Non-pigmented ciliary epithelial cell (primary cell): ENCODE data around the gene FTMT.
"Not testable (repeated sequence)": the region's sequence is repeated elsewhere in the genome, so short reads cannot be mapped to it uniquely, and the experiment has no call there.

Experiments
- DNase-seq: peaks from one replicate; pipeline ENCODE4 v3.0.0-alpha.2; 2010; ENCODE audit warnings: low read depth

The FTMT gene

DNA sequence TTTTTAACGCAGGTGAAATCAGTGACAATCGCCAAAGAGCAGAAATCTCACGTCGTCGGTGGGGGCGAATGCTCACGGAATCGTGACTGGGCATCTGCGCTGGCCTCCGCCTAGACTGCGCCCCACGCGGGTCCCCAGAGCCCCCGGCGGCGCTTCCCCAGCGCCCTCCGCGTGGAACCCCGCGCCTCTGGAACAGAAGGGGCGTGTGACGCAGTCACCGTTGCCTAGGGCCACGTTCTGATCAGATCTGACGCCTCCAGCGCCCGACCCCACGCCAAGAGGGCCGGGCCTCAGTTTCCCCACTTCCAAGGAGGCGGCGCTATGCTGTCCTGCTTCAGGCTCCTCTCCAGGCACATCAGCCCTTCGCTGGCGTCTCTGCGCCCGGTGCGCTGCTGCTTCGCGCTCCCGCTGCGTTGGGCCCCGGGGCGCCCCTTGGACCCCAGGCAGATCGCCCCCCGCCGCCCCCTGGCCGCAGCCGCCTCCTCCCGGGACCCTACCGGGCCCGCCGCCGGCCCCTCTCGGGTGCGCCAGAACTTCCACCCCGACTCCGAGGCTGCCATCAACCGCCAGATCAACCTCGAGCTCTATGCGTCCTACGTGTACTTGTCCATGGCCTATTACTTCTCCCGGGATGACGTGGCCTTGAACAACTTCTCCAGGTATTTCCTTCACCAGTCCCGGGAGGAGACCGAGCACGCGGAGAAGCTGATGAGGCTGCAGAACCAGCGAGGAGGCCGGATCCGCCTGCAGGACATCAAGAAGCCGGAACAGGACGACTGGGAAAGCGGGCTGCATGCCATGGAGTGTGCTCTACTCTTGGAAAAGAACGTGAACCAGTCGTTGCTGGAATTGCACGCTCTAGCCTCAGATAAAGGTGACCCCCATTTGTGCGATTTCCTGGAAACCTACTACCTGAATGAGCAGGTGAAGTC lies at the start of gene FTMT:
FTMT (plus strand) TSS at position 240 of the 932 bp plus-strand sequence; CDS start at position 322, 82 bp downstream.
- DNase-seq: no peak

DNA sequence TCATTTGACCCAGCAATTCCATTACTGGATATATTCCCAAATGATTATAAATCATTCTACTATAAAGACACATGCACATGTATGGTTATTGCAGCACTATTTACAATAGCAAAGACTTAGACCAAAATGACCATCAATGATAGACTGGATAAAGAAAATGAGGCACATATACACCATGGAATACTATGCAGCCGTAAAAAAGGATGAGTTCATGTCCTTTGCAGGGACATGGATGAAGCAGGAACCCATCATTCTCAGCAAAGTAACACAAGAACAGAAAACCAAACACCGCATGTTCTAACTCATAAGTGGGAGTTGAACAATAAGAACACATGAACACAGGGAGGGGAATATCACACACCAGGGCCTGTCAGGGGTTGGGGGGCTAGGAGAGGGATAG lies 46.4 kb upstream of the FTMT start:
- not testable (repeated sequence) for DNase-seq

DNA sequence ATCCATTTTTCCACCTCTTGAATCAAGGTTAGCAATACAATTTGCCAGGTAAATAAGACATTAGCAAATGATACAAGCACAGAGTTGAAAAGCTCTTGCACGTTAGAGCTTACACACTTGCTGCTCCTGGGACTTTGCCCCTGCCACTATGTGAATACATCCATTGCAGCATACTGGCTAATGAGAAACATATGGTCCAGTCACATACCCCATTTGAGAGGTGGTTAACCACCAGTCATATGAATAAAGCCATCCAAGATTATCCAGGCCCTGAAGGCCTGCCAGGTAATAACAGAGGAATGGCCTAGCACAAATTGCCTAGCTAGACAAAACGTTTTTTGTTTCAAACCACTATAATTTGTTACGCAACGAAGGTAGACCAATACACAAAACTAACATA lies 45.8 kb upstream of the FTMT start:
- no peak for DNase-seq

DNA sequence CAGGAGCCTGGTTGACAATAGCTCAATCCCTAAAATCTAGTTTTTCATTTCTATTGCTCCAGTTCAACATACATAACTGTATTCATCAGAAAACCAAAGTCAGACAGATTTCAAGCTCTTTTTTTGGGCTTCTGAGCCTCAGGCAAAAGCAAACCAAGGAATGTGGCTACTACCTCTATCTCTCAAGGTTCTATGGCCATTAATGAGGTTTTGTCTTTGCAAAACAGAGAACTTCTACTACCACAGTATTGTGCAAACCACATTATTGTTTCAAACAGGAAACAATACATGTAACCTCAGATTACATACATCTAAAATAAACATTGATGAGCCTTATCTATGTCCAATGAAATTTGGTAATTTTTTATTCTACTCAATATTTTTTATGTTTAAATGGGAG lies 35.5 kb upstream of the FTMT start:
- no peak for DNase-seq

DNA sequence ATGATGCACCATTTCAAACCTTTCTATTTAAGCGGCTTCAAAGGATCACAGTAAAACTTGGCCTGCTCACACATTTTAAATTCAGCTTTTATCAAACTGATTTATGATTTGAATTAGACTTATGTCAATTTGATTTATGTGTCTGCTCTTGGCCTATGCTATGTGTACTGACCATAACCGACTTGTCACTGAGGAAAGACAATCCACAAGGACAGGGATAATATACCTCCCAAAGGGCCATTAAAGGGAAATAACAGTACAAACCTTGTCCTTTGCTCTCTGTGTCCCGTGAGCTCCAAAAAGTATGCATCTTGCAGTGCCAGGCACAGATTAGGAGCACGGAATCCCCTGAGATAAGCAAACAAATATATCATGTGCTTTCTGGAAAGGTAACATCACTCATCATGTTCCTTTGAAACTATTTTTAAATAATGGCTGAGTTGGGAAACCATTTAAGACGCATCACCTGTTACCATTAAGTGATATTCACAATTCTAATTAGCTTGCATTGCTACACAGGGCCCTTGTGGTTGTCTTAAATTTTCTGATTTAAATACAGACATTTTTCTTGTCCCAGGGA lies 31.9 kb upstream of the FTMT start:
- DNase-seq: no peak

DNA sequence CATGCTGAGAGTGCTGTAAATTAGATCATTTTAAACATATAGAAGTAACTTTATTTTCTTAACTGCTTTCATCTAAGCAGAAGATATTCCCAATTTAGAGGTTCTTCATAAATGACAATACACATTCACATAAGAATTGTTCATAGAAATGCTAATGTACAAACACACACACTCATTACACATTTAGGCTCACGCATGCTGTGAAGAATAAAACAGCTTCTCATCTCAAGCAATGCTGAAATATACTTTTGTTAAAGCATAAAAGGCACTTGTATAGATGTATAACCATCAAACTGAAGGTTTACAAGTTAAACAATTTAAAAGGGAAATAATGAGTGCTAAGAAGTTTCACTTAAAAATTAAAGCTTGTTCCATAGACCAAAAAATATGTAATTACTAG lies 18.1 kb upstream of the FTMT start:
- no peak for DNase-seq

DNA sequence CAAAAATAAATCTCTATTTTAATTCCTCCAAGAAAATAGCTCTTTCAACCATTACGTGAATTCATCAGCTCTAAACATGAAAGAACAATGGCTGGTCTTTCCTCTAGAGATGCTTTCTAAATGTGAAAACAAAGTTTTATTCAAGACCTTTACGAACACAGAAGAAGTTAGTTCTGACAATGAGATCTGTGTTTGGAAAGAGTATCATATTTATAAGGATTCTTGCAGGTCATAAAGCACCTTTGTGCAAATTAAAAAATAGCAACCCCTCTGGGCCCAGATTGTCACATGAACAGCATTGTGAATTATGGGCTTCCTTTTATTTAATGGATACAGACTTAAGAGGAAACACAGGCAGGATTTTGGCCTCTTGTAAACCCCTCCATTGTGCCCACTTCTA lies 17.7 kb upstream of the FTMT start:
- DNase-seq: no peak

DNA sequence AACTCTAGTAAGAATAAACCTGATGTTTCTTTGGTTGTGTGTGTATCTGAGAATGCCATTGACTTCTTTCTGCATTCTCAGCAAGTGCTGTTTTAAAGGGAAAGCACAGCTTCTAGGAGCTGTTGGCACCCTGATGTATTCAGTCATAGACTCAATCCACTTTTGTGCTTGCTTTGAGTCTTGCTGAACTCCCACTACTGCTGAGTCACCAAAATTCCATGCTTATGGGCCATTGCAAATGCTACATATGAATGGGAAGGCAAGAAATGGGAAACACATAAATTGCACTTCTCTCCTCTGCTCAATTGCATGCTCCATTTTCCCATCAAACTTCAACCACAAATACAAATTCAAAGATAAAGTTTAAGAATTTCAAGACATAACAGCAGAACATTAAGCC lies 9.8 kb upstream of the FTMT start:
- peak; percentile 6 for DNase-seq

DNA sequence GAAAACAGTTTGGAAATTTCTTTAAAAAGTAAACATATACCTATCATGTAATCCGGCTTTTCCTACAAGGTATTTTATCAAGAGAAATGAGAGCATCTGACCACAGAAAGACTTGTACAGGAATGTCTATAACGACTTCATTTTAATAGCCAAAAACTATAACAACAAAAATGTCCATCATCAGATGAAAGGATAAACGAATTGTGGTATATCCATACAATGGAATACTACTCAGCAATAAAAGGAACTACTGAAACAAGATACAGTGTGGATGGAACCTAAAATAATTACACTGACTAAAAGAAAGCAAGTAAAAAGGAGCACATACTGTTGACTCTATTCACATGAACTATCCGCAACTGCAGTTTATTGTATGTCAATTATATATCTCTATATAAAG lies 1.4 kb upstream of the FTMT start:
- no peak for DNase-seq

DNA sequence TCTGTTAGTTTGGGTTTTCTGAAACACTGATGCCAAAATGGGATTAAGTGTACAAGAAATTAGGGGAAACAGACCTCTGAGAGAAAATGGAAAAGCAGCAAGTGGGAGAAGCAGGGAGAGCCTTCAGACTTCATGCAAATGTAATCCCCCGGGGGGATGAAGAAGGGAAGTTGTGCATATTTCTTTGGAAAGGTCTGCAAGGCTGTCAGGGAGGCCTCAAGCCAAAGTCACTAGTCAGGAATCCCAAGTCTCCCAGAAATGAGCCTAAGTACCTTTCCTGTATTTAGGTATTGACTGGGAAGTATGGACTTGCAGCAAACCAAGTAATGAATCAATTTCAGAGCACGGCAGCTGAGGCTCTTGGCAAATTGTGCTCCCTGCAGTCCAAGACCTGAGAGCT lies 2.2 kb downstream of the FTMT start:
- no peak for DNase-seq

DNA sequence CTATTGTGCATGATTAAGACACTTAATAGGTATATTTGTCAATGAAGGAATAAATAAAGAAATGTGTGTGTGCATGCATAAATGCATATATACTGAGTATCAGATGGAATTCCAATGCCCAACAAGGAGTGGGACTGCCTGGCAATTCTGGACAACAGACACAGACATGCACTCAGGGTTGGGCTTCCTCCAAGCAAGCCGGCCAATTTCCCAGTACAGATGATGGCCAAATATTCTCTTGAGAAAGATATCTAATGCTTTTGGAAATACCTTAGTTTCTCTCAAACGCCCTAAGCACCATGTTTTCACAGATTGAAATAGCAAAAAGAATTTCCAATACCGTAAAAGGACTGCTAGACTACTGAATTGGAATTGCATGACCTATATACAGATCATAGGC lies 11.1 kb downstream of the FTMT start:
- no peak for DNase-seq

DNA sequence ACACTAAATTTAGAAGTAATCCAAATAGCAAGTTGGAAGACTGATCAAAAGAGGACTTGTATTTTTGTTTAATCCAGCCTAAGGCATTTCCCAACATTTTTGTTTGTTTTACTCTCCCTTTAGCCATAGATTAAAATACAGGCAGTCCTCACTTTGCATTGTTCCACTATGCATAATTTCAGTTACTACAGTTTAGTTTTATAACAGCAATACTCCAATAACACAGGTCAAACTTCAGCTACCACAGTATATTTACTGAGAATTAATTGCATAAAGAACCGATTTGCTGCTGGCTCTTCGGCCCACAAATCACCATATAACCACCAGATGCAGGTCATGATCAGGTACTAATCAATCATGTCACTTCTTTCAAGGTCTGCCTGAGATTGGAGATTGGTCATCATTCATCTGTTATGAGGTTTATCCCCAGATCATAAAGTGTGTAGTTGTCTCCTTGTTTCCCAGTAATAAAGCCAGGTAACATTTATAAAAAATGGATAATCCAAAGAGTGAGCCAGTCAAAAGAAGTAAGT lies 12.1 kb downstream of the FTMT start:
- DNase-seq: no peak

DNA sequence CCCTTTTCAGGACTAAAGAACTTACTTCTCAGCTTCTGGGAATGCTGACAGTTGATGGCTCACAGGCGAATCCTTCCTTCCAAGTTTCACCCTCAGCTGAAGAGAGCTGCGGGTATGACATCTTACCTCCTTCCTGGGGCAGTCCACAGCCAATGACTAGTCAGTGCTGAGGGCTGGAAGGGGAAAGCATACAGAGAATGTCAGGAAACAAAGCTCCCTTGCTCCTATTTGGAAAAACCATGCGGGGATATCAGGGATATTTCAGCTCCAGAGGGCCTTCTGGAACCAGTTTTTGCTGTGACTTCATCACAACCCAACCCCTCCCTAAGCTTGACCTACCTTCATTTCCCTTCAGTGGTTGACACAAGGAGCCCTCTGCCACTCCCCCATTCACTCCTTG lies 15.7 kb downstream of the FTMT start:
- DNase-seq: no peak

DNA sequence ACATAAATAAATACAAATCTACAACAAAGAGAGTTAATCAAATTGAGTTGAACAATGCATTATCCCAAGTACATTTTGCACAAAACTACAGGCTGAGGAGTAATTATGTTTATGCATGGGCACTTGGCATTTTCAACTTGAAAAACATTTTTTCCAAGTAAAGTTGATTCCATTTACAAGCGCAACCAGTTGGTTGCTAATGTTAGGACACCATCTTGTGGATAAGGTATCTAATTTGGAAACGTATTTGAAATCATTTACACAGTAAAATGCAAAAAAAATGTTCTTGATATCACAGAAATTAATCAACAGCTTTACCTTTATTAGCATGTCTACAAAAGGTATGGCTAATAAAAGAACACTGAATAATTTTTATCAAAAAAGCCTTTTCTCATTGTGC lies 18.8 kb downstream of the FTMT start:
- no peak for DNase-seq

DNA sequence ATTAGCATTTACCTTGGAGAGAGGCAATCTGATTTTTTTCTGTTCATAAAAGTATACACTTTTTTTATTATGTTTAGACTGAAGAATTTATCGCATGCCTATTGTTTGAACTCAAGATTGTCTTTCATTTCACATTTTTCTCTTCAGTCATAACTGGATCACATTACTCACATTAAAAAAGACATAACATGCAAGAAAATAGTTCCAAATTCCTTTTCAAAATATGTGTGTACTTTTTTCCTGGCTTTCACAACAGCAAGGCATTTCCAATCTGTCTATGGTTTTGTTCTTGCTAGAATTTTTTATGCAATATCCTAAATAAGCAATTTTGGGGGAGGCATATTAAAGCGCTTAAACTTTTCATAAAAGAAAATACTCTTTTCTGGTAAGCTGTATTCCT lies 21.2 kb downstream of the FTMT start:
- DNase-seq: no peak

DNA sequence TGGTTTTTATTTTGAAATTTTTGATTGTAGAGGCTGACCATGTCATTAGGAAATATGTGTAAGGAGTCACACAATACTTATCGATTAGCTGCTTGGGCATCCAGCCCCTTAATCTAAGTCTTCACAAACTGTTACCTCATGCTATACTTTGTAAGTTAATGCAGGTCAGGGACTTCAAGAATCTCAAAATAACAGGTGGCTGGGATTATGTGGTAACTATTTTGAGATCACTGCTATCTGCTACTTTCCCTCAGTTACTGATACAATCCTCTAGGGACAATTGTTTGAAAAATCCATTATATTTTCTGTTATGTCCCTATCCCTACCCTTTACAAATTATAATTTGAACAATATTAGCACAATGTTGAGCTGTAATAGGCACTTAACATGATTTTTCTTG lies 21.7 kb downstream of the FTMT start:
- DNase-seq: no peak

DNA sequence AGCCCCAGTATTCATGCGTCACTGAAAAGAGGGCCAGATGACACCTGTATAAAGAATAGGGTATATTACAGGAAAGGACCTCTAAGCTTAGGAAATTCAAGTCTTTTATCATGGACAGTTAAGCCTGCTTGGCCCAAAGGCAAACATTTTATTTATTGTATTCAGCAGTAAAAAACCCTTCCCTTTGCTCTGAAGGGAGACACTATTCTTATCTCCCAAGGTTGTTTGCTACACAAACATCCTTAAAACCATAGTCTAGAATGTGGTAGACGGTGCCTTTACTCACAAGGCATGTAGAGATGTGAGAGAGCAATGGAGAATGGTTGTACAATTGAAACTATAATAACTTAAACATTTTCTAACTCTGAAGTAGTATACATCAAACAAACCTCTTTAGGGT lies 33.9 kb downstream of the FTMT start:
- DNase-seq: no peak

DNA sequence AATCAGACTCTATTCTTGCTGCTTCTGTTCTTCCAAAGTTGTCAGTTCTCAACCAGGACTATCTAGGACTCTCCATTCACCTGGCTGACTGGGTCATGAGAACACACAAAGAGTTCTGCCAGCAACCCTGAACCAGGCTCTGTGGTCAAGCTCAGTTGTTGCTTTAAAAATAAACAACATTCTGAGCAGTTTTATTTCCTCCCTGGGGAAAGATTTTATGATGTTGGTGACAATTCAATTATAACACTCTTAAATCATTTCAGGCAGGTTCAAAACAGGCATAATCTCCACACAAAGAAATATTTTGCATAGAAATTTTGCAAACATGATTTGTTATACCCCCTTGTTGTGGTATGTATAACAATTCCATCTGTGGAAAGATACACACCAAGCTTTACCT lies 36.0 kb downstream of the FTMT start:
- no peak for DNase-seq

DNA sequence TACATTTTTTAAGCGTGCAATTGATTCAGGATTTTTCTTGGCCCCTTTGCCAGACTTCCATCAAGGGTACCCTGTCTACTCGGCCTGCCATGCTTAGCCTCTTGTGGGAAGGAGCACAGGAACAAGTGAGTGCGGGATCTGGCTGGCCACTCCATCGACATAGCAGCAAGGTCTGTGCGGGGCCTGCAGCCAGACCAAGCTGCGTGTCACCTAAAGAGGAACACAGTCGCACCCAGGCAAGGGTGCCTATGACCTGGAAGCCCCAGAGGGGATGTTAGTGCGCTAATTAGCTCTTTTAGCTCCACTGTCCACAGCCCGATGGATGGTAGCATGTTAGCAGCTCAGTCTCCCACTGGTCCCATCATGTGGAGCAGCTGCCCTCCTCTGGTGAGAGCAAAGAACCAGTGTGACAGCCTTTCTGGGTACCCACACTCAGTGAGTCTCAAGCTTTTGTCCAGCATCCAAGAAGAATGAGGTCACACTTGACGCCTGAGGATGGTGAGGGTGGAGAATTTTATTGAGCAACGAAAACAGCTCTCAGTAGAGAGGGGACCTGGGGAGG lies 38.7 kb downstream of the FTMT start:
- DNase-seq: no peak

DNA sequence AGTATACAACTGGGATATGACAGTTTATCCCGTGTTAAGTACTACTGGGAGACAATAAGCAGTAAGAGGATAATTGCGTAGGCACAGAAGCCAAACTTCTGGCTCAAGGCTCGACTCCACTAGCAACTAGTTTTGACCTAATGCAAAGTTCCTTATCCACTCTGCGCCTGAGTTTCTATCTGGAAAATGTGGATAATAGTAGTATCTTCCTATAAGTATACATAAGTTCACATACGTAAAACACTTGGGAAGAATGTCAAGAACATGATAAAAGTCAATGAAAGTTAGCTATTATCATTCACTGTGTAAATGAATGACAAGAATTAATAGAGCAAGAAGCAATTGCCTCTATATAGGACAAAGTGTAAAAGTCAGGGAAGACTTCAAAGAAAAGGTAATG lies 45.7 kb downstream of the FTMT start:
- DNase-seq: no peak

DNA sequence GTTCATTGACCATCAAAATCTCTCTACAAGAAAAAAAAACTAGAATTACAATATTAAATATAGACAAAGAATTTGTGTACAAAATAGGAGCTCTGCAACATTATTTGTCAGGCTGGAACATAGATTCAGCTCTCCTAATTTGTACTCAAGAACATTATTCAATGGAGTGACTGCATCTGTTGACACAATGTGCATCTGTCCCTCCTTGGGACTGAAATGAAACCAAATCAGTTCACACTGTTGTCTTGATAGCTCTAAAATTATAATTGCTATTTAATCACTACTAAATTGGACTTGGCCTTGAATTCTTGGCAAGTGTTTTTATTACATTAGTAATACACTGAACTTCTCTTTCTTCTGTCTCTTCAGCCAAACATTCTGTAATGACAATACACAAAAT lies 47.7 kb downstream of the FTMT start:
- no peak for DNase-seq
